H9 (cell line): ENCODE measurements around the gene PDHX. TPM values are rescaled to one million over a fixed set of nuclear protein-coding genes. Genes with fewer than 3 reads are reported as not detected.
A peak's percentile ranks its signal among the peaks of the same experiment; 100 is the strongest.

Source experiments
- DNase-seq: peaks from one replicate; pipeline ENCODE4 v3.0.0-alpha.2; 2017
- H2AFZ ChIP-seq: one replicate; pipeline ENCODE4 v1.6.1; 2013; ENCODE audit warnings: mild to moderate bottlenecking, low read length, control low read depth, moderate library complexity
- H2AK5ac ChIP-seq: 2 replicates; pipeline ENCODE4 v1.6.1; 2013; ENCODE audit warnings: low read length, control low read depth, mixed read lengths; ENCODE audit not compliant: insufficient read length
- H2BK120ac ChIP-seq: one replicate; pipeline ENCODE4 v1.6.1; 2013; ENCODE audit warnings: low read depth, mild to moderate bottlenecking, low read length, control low read depth, inconsistent platforms; ENCODE audit not compliant: poor library complexity, severe bottlenecking
- H2BK12ac ChIP-seq: 2 replicates; pipeline ENCODE4 v1.6.1; 2013; ENCODE audit warnings: low read length, control low read depth, mixed read lengths, low read depth; ENCODE audit not compliant: insufficient read length
- H2BK15ac ChIP-seq: 2 replicates; pipeline ENCODE4 v1.6.1; 2013; ENCODE audit warnings: low read depth, low read length, control low read depth
- H2BK20ac ChIP-seq: one replicate; pipeline ENCODE4 v1.6.1; 2013; ENCODE audit warnings: low read depth, mild to moderate bottlenecking, low read length, control low read depth, inconsistent platforms; ENCODE audit not compliant: poor library complexity, severe bottlenecking
- H2BK5ac ChIP-seq: 2 replicates; pipeline ENCODE4 v1.6.1; 2013; ENCODE audit warnings: low read length, control low read depth, mixed read lengths; ENCODE audit not compliant: insufficient read length
- H3K14ac ChIP-seq: 2 replicates; pipeline ENCODE4 v1.6.1; 2013; ENCODE audit warnings: low read length, control low read depth; ENCODE audit not compliant: insufficient read depth
- H3K18ac ChIP-seq: 2 replicates; pipeline ENCODE4 v1.6.1; 2013; ENCODE audit warnings: low read depth, mild to moderate bottlenecking, mixed read lengths, low read length, control low read depth; ENCODE audit not compliant: insufficient read length
- H3K23ac ChIP-seq: 2 replicates; pipeline ENCODE4 v1.6.1; 2013; ENCODE audit warnings: low read length, control low read depth, mixed read lengths, low read depth; ENCODE audit not compliant: insufficient read length
- H3K23me2 ChIP-seq: 2 replicates; pipeline ENCODE4 v1.6.1; 2013; ENCODE audit warnings: low read depth, mild to moderate bottlenecking, mixed read lengths, low read length, control low read depth; ENCODE audit not compliant: insufficient read length, poor library complexity, severe bottlenecking
- H3K27ac ChIP-seq: 2 replicates; pipeline ENCODE4 v1.5.1; 2013; ENCODE audit warnings: low read length, control low read depth, mixed read lengths, low read depth; ENCODE audit not compliant: insufficient read length
- H3K27me3 ChIP-seq: 2 replicates; pipeline ENCODE4 v1.6.1; 2013; ENCODE audit warnings: low read length, control low read depth, inconsistent platforms; ENCODE audit not compliant: insufficient read depth
- H3K4ac ChIP-seq: 2 replicates; pipeline ENCODE4 v1.6.1; 2013; ENCODE audit warnings: low read depth, mild to moderate bottlenecking, control low read depth, inconsistent platforms, low read length, moderate library complexity
- H3K4me1 ChIP-seq: 2 replicates; pipeline ENCODE4 v1.6.1; 2013; ENCODE audit warnings: low read length, control low read depth, inconsistent platforms; ENCODE audit not compliant: insufficient read depth
- H3K4me2 ChIP-seq: 2 replicates; pipeline ENCODE4 v1.6.1; 2013; ENCODE audit warnings: low read length, control low read depth, mixed read lengths; ENCODE audit not compliant: insufficient read length, insufficient read depth
- H3K56ac ChIP-seq: 2 replicates; pipeline ENCODE4 v1.6.1; 2013; ENCODE audit warnings: low read depth, mild to moderate bottlenecking, mixed read lengths, low read length, control low read depth; ENCODE audit not compliant: insufficient read length
- H3K79me1 ChIP-seq: 2 replicates; pipeline ENCODE4 v1.6.1; 2013; ENCODE audit warnings: low read depth, mild to moderate bottlenecking, moderate library complexity, low read length, control low read depth, inconsistent platforms; ENCODE audit not compliant: insufficient read depth, poor library complexity, severe bottlenecking
- H3K79me2 ChIP-seq: 2 replicates; pipeline ENCODE4 v1.6.1; 2013; ENCODE audit warnings: low read length, control low read depth, inconsistent platforms; ENCODE audit not compliant: insufficient read depth
- H3K9ac ChIP-seq: 2 replicates; pipeline ENCODE4 v1.6.1; 2013; ENCODE audit warnings: low read length, control low read depth, mixed read lengths; ENCODE audit not compliant: insufficient read length; ENCODE audit errors: extremely low read depth
- H3K9me3 ChIP-seq: one replicate; pipeline ENCODE4 v1.6.1; 2013; ENCODE audit warnings: low read depth, low read length, inconsistent platforms; ENCODE audit not compliant: control insufficient read depth
- H3T11ph ChIP-seq: one replicate; pipeline ENCODE4 v1.6.1; 2013; ENCODE audit warnings: mild to moderate bottlenecking, low read length, control low read depth, inconsistent platforms
- H4K20me1 ChIP-seq: one replicate; pipeline ENCODE4 v1.6.1; 2013; ENCODE audit not compliant: control insufficient read depth, insufficient read length, insufficient read depth
- H4K5ac ChIP-seq: 2 replicates; pipeline ENCODE4 v1.6.1; 2013; ENCODE audit warnings: low read depth, mild to moderate bottlenecking, mixed read lengths, low read length, control low read depth; ENCODE audit not compliant: insufficient read length
- H4K8ac ChIP-seq: replicated peaks from 2 replicates; pipeline ENCODE4 v1.6.1; 2013; ENCODE audit warnings: low read length, control low read depth, mixed read lengths, low read depth; ENCODE audit not compliant: insufficient read length
- H4K91ac ChIP-seq: 2 replicates; pipeline ENCODE4 v1.6.1; 2013; ENCODE audit warnings: low read depth, mild to moderate bottlenecking, moderate library complexity, mixed read lengths, low read length, control low read depth; ENCODE audit not compliant: insufficient read length
- H3K27ac Mint-ChIP-seq, 3 experiments: 2 replicates in 2 of 3; 3 replicates in 1 of 3; pipeline ENCODE4 v1.8.0; 2020 to 2021; ENCODE audit warnings: mixed read lengths in 3 of 3, mild to moderate bottlenecking in 1 of 3, moderate library complexity in 1 of 3
- H3K27me3 Mint-ChIP-seq: 2 replicates; pipeline ENCODE4 v1.8.0; 2021; ENCODE audit warnings: low read depth, mild to moderate bottlenecking, moderate library complexity, mixed read lengths
- H3K36me3 Mint-ChIP-seq, 3 experiments: 2 replicates in 2 of 3; 3 replicates in 1 of 3; pipeline ENCODE4 v1.8.0; 2020 to 2021; ENCODE audit warnings: low read depth in 3 of 3, mixed read lengths in 3 of 3; ENCODE audit not compliant: insufficient read depth in 1 of 3
- H3K4me1 Mint-ChIP-seq, 2 experiments: 2 replicates each; pipeline ENCODE4 v1.8.0; 2020; ENCODE audit warnings: mixed read lengths in 2 of 2
- H3K4me3 Mint-ChIP-seq, 2 experiments: 2 replicates in 1 of 2; 3 replicates in 1 of 2; pipeline ENCODE4 v1.8.0; 2020 to 2021; ENCODE audit warnings: mild to moderate bottlenecking in 2 of 2, mixed read lengths in 2 of 2, moderate library complexity in 1 of 2
- H3K9me3 Mint-ChIP-seq, 2 experiments: 2 replicates in 1 of 2; 3 replicates in 1 of 2; pipeline ENCODE4 v1.8.0; 2020; ENCODE audit warnings: mild to moderate bottlenecking in 2 of 2, mixed read lengths in 2 of 2, moderate library complexity in 1 of 2
- WGBS: extraction: QIAGEN DNeasy Blood & Tissue Kit; methylation state at CpG from one replicate; pipeline ENCODE4 v1.1.7; 2013; ENCODE audit warnings: missing lambda C conversion rate, low lambda C conversion rate, mixed read lengths; ENCODE audit not compliant: insufficient read length; ENCODE audit errors: extremely low coverage; 5-methylcytosine and 5-hydroxymethylcytosine counted together
- total RNA-seq: library from RNA; stranded (reverse); gene quantifications from 2 replicates; pipeline ENCODE4 v1.2.1, GENCODE V29; 2021
- TF ChIP-seq, protein P1 (sequence below): fragments of 200-600 bp; sonication (generic); conservative IDR thresholded peaks from 3 replicates; pipeline ENCODE4 v1.8.0; 2021; ENCODE audit warnings: antibody characterized with exemption, mild to moderate bottlenecking

PDHX gene
- total RNA-seq, 1 experiment from 2014 or later = 40.1 TPM

- H3K79me2 ChIP-seq = no peaks in the 10 kb centered on the region
- H3K27ac ChIP-seq = no peak overlapping the region
- no peak overlapping the region for H2BK5ac ChIP-seq
- no peaks in the 10 kb centered on the region for H3K27me3 ChIP-seq
- Mint-ChIP-seq H3K9me3 (peaks cover 0 to 1% of the 10 kb centered on the region in 2 experiments; a peak in 1 of 5 replicates), H3K36me3 (peaks cover 19 to 40% (median 35%) of the 10 kb centered on the region in 3 experiments), H3K27ac (peak overlapping the region in 1 of 3 experiments; percentile 32; a peak in 2 of 7 replicates), H3K4me1 (peaks cover 12 to 19% of the 10 kb centered on the region in 2 experiments), H3K27me3 (no peaks in the 10 kb centered on the region), H3K4me3 (no peak overlapping the region)
- H3K23me2 ChIP-seq = no peaks in the 10 kb centered on the region
- H3K23ac ChIP-seq = no peak overlapping the region
- H3K56ac ChIP-seq = no peak overlapping the region
- no peak overlapping the region for H4K8ac ChIP-seq
- no peak overlapping the region for H4K5ac ChIP-seq
- H3K4me2 ChIP-seq = no peak overlapping the region
- no peak overlapping the region for H2BK120ac ChIP-seq
- no peak overlapping the region for H3T11ph ChIP-seq
- H3K9me3 ChIP-seq = no peaks in the 10 kb centered on the region
- no peak overlapping the region for H3K4ac ChIP-seq
- no peak overlapping the region for H3K14ac ChIP-seq
- no CpG with 5 or more reads among the region's 3 CpGs for WGBS
- H2BK15ac ChIP-seq = no peak overlapping the region
- H2AFZ ChIP-seq = no peak overlapping the region
- TF ChIP-seq, protein P1, sequence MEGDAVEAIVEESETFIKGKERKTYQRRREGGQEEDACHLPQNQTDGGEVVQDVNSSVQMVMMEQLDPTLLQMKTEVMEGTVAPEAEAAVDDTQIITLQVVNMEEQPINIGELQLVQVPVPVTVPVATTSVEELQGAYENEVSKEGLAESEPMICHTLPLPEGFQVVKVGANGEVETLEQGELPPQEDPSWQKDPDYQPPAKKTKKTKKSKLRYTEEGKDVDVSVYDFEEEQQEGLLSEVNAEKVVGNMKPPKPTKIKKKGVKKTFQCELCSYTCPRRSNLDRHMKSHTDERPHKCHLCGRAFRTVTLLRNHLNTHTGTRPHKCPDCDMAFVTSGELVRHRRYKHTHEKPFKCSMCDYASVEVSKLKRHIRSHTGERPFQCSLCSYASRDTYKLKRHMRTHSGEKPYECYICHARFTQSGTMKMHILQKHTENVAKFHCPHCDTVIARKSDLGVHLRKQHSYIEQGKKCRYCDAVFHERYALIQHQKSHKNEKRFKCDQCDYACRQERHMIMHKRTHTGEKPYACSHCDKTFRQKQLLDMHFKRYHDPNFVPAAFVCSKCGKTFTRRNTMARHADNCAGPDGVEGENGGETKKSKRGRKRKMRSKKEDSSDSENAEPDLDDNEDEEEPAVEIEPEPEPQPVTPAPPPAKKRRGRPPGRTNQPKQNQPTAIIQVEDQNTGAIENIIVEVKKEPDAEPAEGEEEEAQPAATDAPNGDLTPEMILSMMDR = no peak
- no peak overlapping the region for H2AK5ac ChIP-seq
- no peak overlapping the region for H3K18ac ChIP-seq
- H2BK12ac ChIP-seq = no peak overlapping the region
- DNase-seq = no peak
- H3K4me1 ChIP-seq = no peaks in the 10 kb centered on the region
- H3K9ac ChIP-seq = no peak overlapping the region
- H2BK20ac ChIP-seq = no peak overlapping the region
- H3K79me1 ChIP-seq = no peaks in the 10 kb centered on the region
- H4K91ac ChIP-seq = no peak overlapping the region
- H4K20me1 ChIP-seq = no peaks in the 10 kb centered on the region
Observed at GRCh38 chr11:34975482-34975881, 59.1 kb downstream of the PDHX start.
